Skin epidermis (tissue), 12 donors: ENCODE measurements around the gene GIGYF2.

Experiments used
- H3K27ac ChIP-seq, 21 experiments: fragments of 200-600 bp; sonication (generic) in 11 of 21; one replicate each; pipeline ENCODE4 v1.5.0; 2020; ENCODE audit warnings: mild to moderate bottlenecking in 3 of 21, inconsistent platforms in 2 of 21, moderate library complexity in 2 of 21
- H3K4me3 ChIP-seq, 7 experiments: fragments of 200-600 bp; sonication (generic) in 2 of 7; one replicate each; pipeline ENCODE4 v1.5.0; 2020; ENCODE audit warnings: inconsistent platforms in 2 of 7, mild to moderate bottlenecking in 2 of 7, moderate library complexity in 1 of 7

Gene GIGYF2

GRCh38 chr2:232744963-232745362 is 47.8 kb downstream of the GIGYF2 start:
- H3K4me3 ChIP-seq, result no peak overlapping the region
- H3K27ac ChIP-seq, result no peak overlapping the region

GRCh38 chr2:232748038-232748437 is 50.9 kb downstream of the GIGYF2 start:
- Histone ChIP-seq H3K27ac (no peak overlapping the region), H3K4me3 (no peak overlapping the region)

GRCh38 chr2:232749331-232749730 is 52.2 kb downstream of the GIGYF2 start:
- no peak overlapping the region for H3K27ac ChIP-seq
- H3K4me3 ChIP-seq, result no peak overlapping the region

- Histone ChIP-seq H3K4me3 (no peak overlapping the region), H3K27ac (no peak overlapping the region)
Measured at GRCh38 chr2:232750135-232750671, 53.1 kb downstream of the GIGYF2 start.

GRCh38 chr2:232757905-232758304 is 60.8 kb downstream of the GIGYF2 start:
- H3K4me3 ChIP-seq, result no peak overlapping the region
- H3K27ac ChIP-seq, result no peak overlapping the region

- H3K27ac ChIP-seq, result no peak overlapping the region
Measured at GRCh38 chr2:232761301-232761907, 64.3 kb downstream of the GIGYF2 start.

GRCh38 chr2:232767866-232768265 is 70.7 kb downstream of the GIGYF2 start:
- Histone ChIP-seq H3K4me3 (no peak overlapping the region), H3K27ac (no peak overlapping the region)

More at GRCh38 chr2:232761301-232761907, 64.3 kb downstream of the GIGYF2 start:
- H3K4me3 ChIP-seq, result no peak overlapping the region

GRCh38 chr2:232770207-232770606 is 73.1 kb downstream of the GIGYF2 start:
- no peak overlapping the region for H3K4me3 ChIP-seq

GRCh38 chr2:232771870-232772269 is 74.7 kb downstream of the GIGYF2 start:
- Histone ChIP-seq H3K27ac (no peak overlapping the region), H3K4me3 (no peak overlapping the region)

More at GRCh38 chr2:232770207-232770606, 73.1 kb downstream of the GIGYF2 start:
- H3K27ac ChIP-seq, result no peak overlapping the region

- Histone ChIP-seq H3K4me3 (no peak overlapping the region), H3K27ac (peak overlapping the region in 1 of 21 experiments; percentile 14)
Measured at GRCh38 chr2:232772531-232772930, 75.4 kb downstream of the GIGYF2 start.

GRCh38 chr2:232773815-232774214 is 76.7 kb downstream of the GIGYF2 start:
- H3K27ac ChIP-seq, result no peak overlapping the region
- H3K4me3 ChIP-seq, result no peak overlapping the region

GRCh38 chr2:232776435-232776834 is 79.3 kb downstream of the GIGYF2 start, which contains the start of gene KCNJ13:
Gene KCNJ13, minus strand, starts transcription at chr2:232776565. Its CDS starts 5,203 bp downstream, at chr2:232771362.
- H3K4me3 ChIP-seq, result no peak within 1 kb of the TSS
- peak within 1 kb of the TSS in 1 of 21 experiments; percentile 17 for H3K27ac ChIP-seq

GRCh38 chr2:232777276-232777675 is 80.1 kb downstream of the GIGYF2 start:
- Histone ChIP-seq H3K4me3 (no peak overlapping the region), H3K27ac (peak overlapping the region in 1 of 21 experiments; percentile 17)

GRCh38 chr2:232779465-232779864 is 82.3 kb downstream of the GIGYF2 start:
- Histone ChIP-seq H3K4me3 (no peak overlapping the region), H3K27ac (no peak overlapping the region)

- Histone ChIP-seq H3K4me3 (no peak overlapping the region), H3K27ac (no peak overlapping the region)
Measured at GRCh38 chr2:232779934-232780333, 82.8 kb downstream of the GIGYF2 start.

GRCh38 chr2:232781765-232782164 is 84.6 kb downstream of the GIGYF2 start:
- no peak overlapping the region for H3K4me3 ChIP-seq
- no peak overlapping the region for H3K27ac ChIP-seq

GRCh38 chr2:232783278-232783677 is 86.1 kb downstream of the GIGYF2 start:
- Histone ChIP-seq H3K4me3 (no peak overlapping the region), H3K27ac (no peak overlapping the region)

GRCh38 chr2:232787806-232788205 is 90.7 kb downstream of the GIGYF2 start:
- peak overlapping the region in 1 of 21 experiments; percentile 18 for H3K27ac ChIP-seq

GRCh38 chr2:232789082-232789481 is 92.0 kb downstream of the GIGYF2 start:
- Histone ChIP-seq H3K27ac (no peak overlapping the region), H3K4me3 (no peak overlapping the region)

More at GRCh38 chr2:232787806-232788205, 90.7 kb downstream of the GIGYF2 start:
- H3K4me3 ChIP-seq, result no peak overlapping the region

GRCh38 chr2:232791518-232791917 is 94.4 kb downstream of the GIGYF2 start:
- no peak overlapping the region for H3K27ac ChIP-seq
- H3K4me3 ChIP-seq, result no peak overlapping the region

- H3K27ac ChIP-seq, result no peak overlapping the region
- H3K4me3 ChIP-seq, result no peak overlapping the region
Measured at GRCh38 chr2:232793271-232793670, 96.1 kb downstream of the GIGYF2 start.

GRCh38 chr2:232794981-232795380 is 97.8 kb downstream of the GIGYF2 start:
- Histone ChIP-seq H3K4me3 (no peak overlapping the region), H3K27ac (no peak overlapping the region)
